ENCODE data around the gene INTS2. TPM values are rescaled to one million over a fixed set of nuclear protein-coding genes. Genes with fewer than 3 reads are reported as not detected.
A peak's percentile ranks its signal among the peaks of the same experiment; 100 is the strongest.
"Not testable (repeated sequence)": the region's sequence is repeated elsewhere in the genome, so short reads cannot be mapped to it uniquely, and the experiment has no call there.

INTS2 gene
- total RNA-seq, 1 donor from 2014 or later: 12.7 TPM

DNA sequence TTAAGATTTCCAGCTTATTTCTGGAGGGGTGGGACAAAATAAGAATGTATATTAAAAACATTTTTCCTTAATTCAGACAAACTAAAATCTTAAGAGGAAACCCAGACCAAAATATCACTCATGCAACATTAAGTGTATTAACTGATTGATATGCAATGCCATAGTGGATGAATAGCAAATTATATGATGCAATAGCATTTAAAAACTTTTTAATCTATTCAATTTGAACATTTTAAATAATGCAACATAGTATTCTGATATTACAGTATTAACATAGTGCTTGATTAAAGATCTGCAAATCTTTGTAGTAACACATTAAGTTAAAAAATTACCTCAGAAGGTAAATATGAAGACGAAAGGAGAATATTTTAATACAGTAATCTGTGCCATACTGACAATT is 15.3 kb upstream of the INTS2 start:
- Histone ChIP-seq H3K4me3 (no peak overlapping the region), H3K27ac (no peak overlapping the region), H3K27me3 (ENCODE audit: low read depth) (no peaks in the 10 kb centered on the region), H3K9me3 (no peaks in the 10 kb centered on the region), H3K36me3 (peaks cover 51% of the 10 kb centered on the region), H3K4me1 (no peaks in the 10 kb centered on the region)
- intact Hi-C loops (cut with DNase I): no loop called here
- DNase-seq (no peak), ATAC-seq (no peak)
- TF ChIP-seq, protein P1, sequence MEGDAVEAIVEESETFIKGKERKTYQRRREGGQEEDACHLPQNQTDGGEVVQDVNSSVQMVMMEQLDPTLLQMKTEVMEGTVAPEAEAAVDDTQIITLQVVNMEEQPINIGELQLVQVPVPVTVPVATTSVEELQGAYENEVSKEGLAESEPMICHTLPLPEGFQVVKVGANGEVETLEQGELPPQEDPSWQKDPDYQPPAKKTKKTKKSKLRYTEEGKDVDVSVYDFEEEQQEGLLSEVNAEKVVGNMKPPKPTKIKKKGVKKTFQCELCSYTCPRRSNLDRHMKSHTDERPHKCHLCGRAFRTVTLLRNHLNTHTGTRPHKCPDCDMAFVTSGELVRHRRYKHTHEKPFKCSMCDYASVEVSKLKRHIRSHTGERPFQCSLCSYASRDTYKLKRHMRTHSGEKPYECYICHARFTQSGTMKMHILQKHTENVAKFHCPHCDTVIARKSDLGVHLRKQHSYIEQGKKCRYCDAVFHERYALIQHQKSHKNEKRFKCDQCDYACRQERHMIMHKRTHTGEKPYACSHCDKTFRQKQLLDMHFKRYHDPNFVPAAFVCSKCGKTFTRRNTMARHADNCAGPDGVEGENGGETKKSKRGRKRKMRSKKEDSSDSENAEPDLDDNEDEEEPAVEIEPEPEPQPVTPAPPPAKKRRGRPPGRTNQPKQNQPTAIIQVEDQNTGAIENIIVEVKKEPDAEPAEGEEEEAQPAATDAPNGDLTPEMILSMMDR (IDR thresholded peaks at IDR 0.05): no peak

DNA sequence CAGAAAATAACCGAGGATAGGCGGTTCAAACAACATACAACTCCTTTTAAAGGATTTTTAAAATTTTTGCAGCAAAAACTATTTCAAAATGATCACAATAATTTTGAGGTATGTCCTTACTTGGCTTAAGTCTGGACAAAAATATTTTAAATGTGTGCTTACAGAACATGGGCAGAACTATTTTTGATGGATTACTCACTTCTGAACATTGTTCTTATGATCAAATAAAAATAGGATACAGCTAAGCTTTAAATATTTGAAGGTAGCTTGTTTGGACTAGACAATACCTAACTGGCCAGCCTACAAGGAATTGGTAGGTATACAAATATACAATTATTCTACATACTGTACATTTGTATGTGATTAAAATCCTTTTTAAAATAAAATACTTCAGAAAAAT is 14.3 kb upstream of the INTS2 start:
- Histone ChIP-seq H3K27ac (no peak overlapping the region), H3K4me3 (no peak overlapping the region), H3K4me1 (no peaks in the 10 kb centered on the region), H3K27me3 (ENCODE audit: low read depth) (no peaks in the 10 kb centered on the region), H3K36me3 (peaks cover 41% of the 10 kb centered on the region), H3K9me3 (no peaks in the 10 kb centered on the region)
- DNase-seq: no peak
- intact Hi-C loops (cut with DNase I): no loop called here
- TF ChIP-seq, protein P1 (IDR thresholded peaks at IDR 0.05): no peak
- no peak for ATAC-seq

- no peak for DNase-seq
- intact Hi-C loops (cut with DNase I): no loop called here
Observed at GRCh38 chr17:61928101-61928436, 287 bp upstream of the INTS2 start.

GRCh38 chr17:61926826-61927207 is 965 bp downstream of the INTS2 start:
- no peaks in the 10 kb centered on the region for H3K9me3 ChIP-seq
- peaks cover 21% of the 10 kb centered on the region for H3K4me1 ChIP-seq
- peak overlapping the region; percentile 77 for H3K4me3 ChIP-seq
- TF ChIP-seq, protein P1 (IDR thresholded peaks at IDR 0.05): no peak
- peaks cover 31% of the 10 kb centered on the region for H3K36me3 ChIP-seq
- DNase-seq (no peak), ATAC-seq (no peak)
- H3K27me3 ChIP-seq (ENCODE audit: low read depth): no peaks in the 10 kb centered on the region
- intact Hi-C loops (cut with DNase I): no loop called here
- H3K27ac ChIP-seq: peak overlapping the region; percentile 82

More at GRCh38 chr17:61928101-61928436, 287 bp upstream of the INTS2 start:
- TF ChIP-seq, protein P1 (IDR thresholded peaks at IDR 0.05): no peak
- Histone ChIP-seq H3K27me3 (ENCODE audit: low read depth) (no peaks in the 10 kb centered on the region), H3K4me3 (peak overlapping the region; percentile 77), H3K9me3 (no peaks in the 10 kb centered on the region), H3K36me3 (peaks cover 20% of the 10 kb centered on the region), H3K4me1 (peaks cover 21% of the 10 kb centered on the region), H3K27ac (peak overlapping the region; percentile 82)
- no peak for ATAC-seq

- DNase-seq; H3K4me1 ChIP-seq; intact Hi-C loops (cut with DNase I); H3K9me3 ChIP-seq; H3K27ac ChIP-seq; H3K4me3 ChIP-seq; ATAC-seq; H3K27me3 ChIP-seq (ENCODE audit: low read depth): not testable (repeated sequence)
- H3K36me3 ChIP-seq: peaks cover 66% of the 10 kb centered on the region
Observed at GRCh38 chr17:61915162-61915561, 12.6 kb downstream of the INTS2 start.

- Histone ChIP-seq H3K9me3 (no peaks in the 10 kb centered on the region), H3K27ac (no peak overlapping the region), H3K4me3 (no peak overlapping the region), H3K27me3 (ENCODE audit: low read depth) (no peaks in the 10 kb centered on the region), H3K36me3 (peaks cover 85% of the 10 kb centered on the region), H3K4me1 (no peaks in the 10 kb centered on the region)
- DNase-seq: no peak
- intact Hi-C loops (cut with DNase I): no loop called here
- no peak for ATAC-seq
- TF ChIP-seq, protein P1 (IDR thresholded peaks at IDR 0.05): no peak
Observed at GRCh38 chr17:61908292-61909037, 19.3 kb downstream of the INTS2 start.
